ENCODE results near the gene MAN2A1. TPM values are rescaled to one million over a fixed set of nuclear protein-coding genes. Genes with fewer than 3 reads are reported as not detected.

The MAN2A1 gene
- total RNA-seq (2014; rRNA removed; shearing (Covaris generic)) (23.0 and 32.9 TPM in 2 replicates), total RNA-seq (2022) (28.7 and 32.7 TPM in 2 replicates), Bru-seq, nascent RNA (percentile 86 among the genes with signal in this experiment), BruChase-seq, experiment 1, labeled RNA remaining after a 6-hour chase (percentile 61 among the genes with signal in this experiment), BruChase-seq, experiment 2, labeled RNA remaining after a 2-hour chase (percentile 67 among the genes with signal in this experiment)
- long read RNA-seq, full-length matches to known transcripts, result 11 of 20 reads
- long read RNA-seq, partial matches to known transcripts, result 5 of 20 reads
- long read RNA-seq, other reads (novel, unspliced or antisense), result 4 of 20 reads

GRCh38 chr5:109689740-109690241 is at the start of gene MAN2A1:
MAN2A1 (plus strand) TSS chr5:109689927; CDS start chr5:109690418, 491 bp downstream.
- peak within 1 kb of the TSS; percentile 94 for H3K4me3 ChIP-seq (ENCODE audit: low read depth, low read length, poor library complexity, severe bottlenecking)

GRCh38 chr5:109640976-109641375 is 48.8 kb upstream of the MAN2A1 start:
- no peaks in the 10 kb centered on the region for H3K4me1 ChIP-seq (ENCODE audit: insufficient read depth, low read length, poor library complexity, severe bottlenecking)
- no peaks in the 10 kb centered on the region for H3K36me3 ChIP-seq (ENCODE audit: insufficient read depth, low read length)
- H3K9me3 ChIP-seq (ENCODE audit: low read length), result no peaks in the 10 kb centered on the region
- H2AFZ ChIP-seq (ENCODE audit: low read length), result no peak overlapping the region
- no peak overlapping the region for H3K4me3 ChIP-seq (ENCODE audit: low read depth, low read length, poor library complexity, severe bottlenecking)
- H3K4me2 ChIP-seq (ENCODE audit: low read length), result no peak overlapping the region
- ChIA-PET POLR2A (interaction anchor here (0.7 kb wide), 1 partner anchor 878 kb away, joined by 3 read pairs; no protein-coding TSS in a partner anchor), CTCF (ENCODE audit: unreplicated experiment) (no interaction called here)
- DNase-seq (ENCODE audit: low spot score), result no peak
- BruUV-seq (replicated peaks), result no TSS peak
- no peaks in the 10 kb centered on the region for H3K9me2 ChIP-seq (ENCODE audit: insufficient read depth, low read length)
- no peak overlapping the region for H3K27ac ChIP-seq (ENCODE audit: low read depth, low read length, poor library complexity, severe bottlenecking)
- H3K79me2 ChIP-seq (ENCODE audit: insufficient read depth, low read depth, low read length), result no peaks in the 10 kb centered on the region
- no peaks in the 10 kb centered on the region for H4K20me1 ChIP-seq (ENCODE audit: insufficient read depth, low read length)
- intact Hi-C loops (cut with micrococcal nuclease; ENCODE audit: unreplicated experiment), result no loop called here
- no peak for TF ChIP-seq CTCF (conservative IDR thresholded peaks at IDR 0.05; ENCODE audit: low read length)
- no peak for TF ChIP-seq EZH2phosphoT487 (IDR thresholded peaks at IDR 0.05; ENCODE audit: borderline replicate concordance, low read depth, low read length)

More at GRCh38 chr5:109689740-109690241, at the start of gene MAN2A1:
- BruUV-seq (replicated peaks), result no TSS peak
- ChIA-PET CTCF (ENCODE audit: unreplicated experiment) (no interaction called here), POLR2A (interaction anchor here (1.6 to 2.3 kb wide), 3 partner anchors 12 to 280 kb away, joined by 4 to 6 read pairs (median 6); partner anchors contain the start of gene PJA2)
- DNase-seq (ENCODE audit: low spot score), result peak; percentile 83
- Histone ChIP-seq H3K79me2 (ENCODE audit: insufficient read depth, low read depth, low read length) (peaks cover 33% of the 10 kb centered on the region; the same call in 1 of the 2 replicates), H3K27ac (ENCODE audit: low read depth, low read length, poor library complexity, severe bottlenecking) (peak within 1 kb of the TSS; percentile 85), H3K9me3 (ENCODE audit: low read length) (peaks cover 13% of the 10 kb centered on the region; the same call in 1 of the 2 replicates), H3K4me1 (ENCODE audit: insufficient read depth, low read length, poor library complexity, severe bottlenecking) (peaks cover 27% of the 10 kb centered on the region), H3K36me3 (ENCODE audit: insufficient read depth, low read length) (no peaks in the 10 kb centered on the region), H3K4me2 (ENCODE audit: low read length) (peak within 1 kb of the TSS; percentile 87), H4K20me1 (ENCODE audit: insufficient read depth, low read length) (peaks cover 14% of the 10 kb centered on the region), H2AFZ (ENCODE audit: low read length) (peak within 1 kb of the TSS; percentile 98), H3K9me2 (ENCODE audit: insufficient read depth, low read length) (no peaks in the 10 kb centered on the region)
- TF ChIP-seq CTCF (conservative IDR thresholded peaks at IDR 0.05; ENCODE audit: low read length) (peak; percentile 42; the same call in 1 of the 2 replicates), EZH2phosphoT487 (IDR thresholded peaks at IDR 0.05; ENCODE audit: borderline replicate concordance, low read depth, low read length) (no peak)
- intact Hi-C loops (cut with micrococcal nuclease; ENCODE audit: unreplicated experiment), result loop anchor here (2.0 to 10.0 kb wide), 8 partner anchors 231 to 1403 kb away; partner anchors contain the start of genes FBXL17, FER, SLC25A46 and WDR36
